IPS-18c (cell line): ENCODE measurements around the gene PLBD2.

Source experiments
- H3K4me3 ChIP-seq: 2 replicates; pipeline ENCODE4 v1.7.0; 2013; ENCODE audit warnings: low read depth, mild to moderate bottlenecking, low read length, moderate library complexity; ENCODE audit not compliant: insufficient read depth
- H3K9me3 ChIP-seq: one replicate; pipeline ENCODE4 v1.6.1; 2013; ENCODE audit warnings: mild to moderate bottlenecking, low read length, moderate library complexity; ENCODE audit not compliant: control insufficient read depth, insufficient read depth

Gene PLBD2

DNA sequence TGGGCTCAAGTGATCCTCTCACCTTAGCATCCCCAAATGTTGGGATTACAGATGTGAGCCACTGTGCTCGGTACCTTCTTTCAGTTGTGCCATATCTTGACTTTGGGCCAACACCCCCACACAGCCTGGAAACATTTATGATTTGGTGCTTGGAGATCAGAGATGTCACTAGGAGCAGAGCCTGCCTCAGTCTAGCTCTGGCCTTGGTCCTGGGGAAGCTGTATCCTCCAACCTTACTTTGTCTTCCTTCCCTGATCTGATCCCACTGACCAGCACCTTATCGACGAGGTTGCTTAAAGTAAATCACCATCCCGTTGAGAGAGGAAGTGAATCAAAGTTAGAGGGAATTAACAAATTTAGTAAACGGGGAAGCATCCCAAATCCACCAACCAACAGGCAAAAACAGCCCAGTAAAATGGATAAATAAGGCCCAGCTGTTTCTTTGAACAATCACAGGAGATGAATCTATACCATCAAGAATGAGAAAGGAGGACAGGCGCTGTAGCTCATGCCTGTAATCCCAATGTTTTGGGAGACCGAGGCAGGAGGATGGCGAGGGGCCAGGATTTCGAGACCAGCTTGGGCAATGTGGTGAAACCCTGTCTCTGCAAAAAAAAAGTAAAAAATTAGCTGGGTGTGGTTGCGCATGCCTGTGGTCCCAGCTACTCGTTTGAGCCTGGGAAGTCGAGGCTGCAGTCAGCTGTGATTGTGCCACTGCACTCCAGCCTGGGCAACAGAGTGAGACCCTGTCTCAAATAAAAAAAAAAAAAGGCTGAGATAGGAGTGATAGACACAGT is 3.4 kb downstream of the PLBD2 start:
- H3K4me3 ChIP-seq: no peak overlapping the region
- no peaks in the 10 kb centered on the region for H3K9me3 ChIP-seq

DNA sequence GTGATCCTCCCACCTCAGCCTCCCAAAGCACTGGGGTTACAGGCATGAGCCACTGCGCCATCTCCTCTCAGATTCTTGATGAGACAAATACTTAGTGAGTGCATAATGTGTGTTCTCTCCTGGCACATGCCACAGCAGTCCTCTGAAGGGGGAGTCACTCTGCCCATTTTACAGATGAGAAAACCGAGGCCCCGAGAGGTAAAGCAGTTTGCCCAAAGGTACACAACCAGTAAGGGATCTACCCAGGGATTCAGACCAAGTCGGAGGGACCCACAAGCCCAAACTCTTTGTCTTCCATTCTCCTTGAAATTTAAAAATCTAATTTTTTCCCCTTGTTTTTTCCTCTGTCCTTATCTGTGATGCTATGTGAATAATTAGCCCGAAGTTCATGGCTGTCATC is 6.3 kb downstream of the PLBD2 start:
- Histone ChIP-seq H3K4me3 (no peak overlapping the region), H3K9me3 (no peaks in the 10 kb centered on the region)

GRCh38 chr12:113365639-113366395 is 7.4 kb downstream of the PLBD2 start:
- Histone ChIP-seq H3K4me3 (no peak overlapping the region), H3K9me3 (no peaks in the 10 kb centered on the region)

DNA sequence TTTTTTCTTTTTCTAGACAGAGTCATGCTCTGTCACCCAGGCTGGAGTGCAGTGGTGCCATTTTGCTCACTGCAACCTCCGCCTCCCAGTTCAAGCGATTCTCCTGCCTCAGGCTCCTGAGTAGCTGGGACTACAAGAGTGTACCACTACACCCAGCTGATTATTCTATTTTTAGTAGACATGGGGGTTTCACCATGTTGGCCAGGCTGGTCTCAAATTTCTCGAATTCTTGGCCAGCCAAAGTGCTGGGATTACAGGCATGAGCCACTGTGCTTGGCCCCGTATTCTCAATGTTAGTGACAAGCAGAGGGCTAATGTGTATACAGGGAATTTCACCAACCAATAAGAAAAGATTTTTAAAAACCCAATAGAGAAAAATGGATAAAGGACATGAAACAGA is 8.4 kb downstream of the PLBD2 start:
- H3K4me3 ChIP-seq: no peak overlapping the region

GRCh38 chr12:113368331-113368730 is 9.9 kb downstream of the PLBD2 start:
- no peak overlapping the region for H3K4me3 ChIP-seq
- no peaks in the 10 kb centered on the region for H3K9me3 ChIP-seq

More for the DNA sequence above, 8.4 kb downstream of the PLBD2 start:
- no peaks in the 10 kb centered on the region for H3K9me3 ChIP-seq

GRCh38 chr12:113369391-113369985 is 11.1 kb downstream of the PLBD2 start:
- H3K9me3 ChIP-seq: no peaks in the 10 kb centered on the region

DNA sequence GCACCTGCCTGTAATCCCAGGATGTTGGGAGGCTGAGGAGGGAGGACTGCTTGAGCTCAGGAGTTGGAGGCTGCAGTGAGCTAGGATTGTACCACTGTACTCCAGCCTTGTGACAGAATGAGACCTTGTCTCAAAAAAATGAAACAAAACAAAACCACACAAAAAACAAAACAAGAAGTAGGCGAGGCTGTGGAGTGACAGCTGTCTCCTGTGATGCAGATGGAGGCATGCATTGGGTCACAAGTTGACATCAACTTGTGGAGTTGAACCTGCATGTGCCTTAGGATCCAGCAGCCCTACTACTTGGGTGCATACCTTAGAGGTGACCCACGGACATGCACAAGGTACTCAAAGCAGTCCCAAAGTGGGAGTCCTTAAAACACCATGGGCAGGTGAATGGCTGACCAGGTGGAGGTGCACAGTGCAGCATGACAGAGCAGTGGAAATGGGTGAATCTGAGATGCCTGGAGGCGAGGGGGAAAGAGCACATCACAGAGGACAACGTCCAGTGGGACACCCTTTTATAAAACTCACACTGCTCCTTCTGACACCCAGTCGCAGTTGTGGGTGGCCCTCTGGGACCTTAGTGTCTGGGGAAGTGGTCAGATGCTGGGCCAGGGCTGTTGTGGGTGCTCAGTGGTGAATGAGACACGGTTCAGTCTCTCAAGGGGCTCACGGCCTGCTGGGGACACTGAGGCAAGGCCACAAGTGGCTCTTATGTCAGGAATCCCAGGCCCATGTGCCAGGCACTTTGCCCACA is 12.7 kb downstream of the PLBD2 start:
- Histone ChIP-seq H3K4me3 (no peak overlapping the region), H3K9me3 (no peaks in the 10 kb centered on the region)

More at GRCh38 chr12:113369391-113369985, 11.1 kb downstream of the PLBD2 start:
- no peak overlapping the region for H3K4me3 ChIP-seq

- H3K4me3 ChIP-seq: no peak overlapping the region
- no peaks in the 10 kb centered on the region for H3K9me3 ChIP-seq
Observed at GRCh38 chr12:113371808-113372207, 13.4 kb downstream of the PLBD2 start.

GRCh38 chr12:113372371-113372770 is 14.0 kb downstream of the PLBD2 start:
- no peaks in the 10 kb centered on the region for H3K9me3 ChIP-seq
- H3K4me3 ChIP-seq: no peak overlapping the region

GRCh38 chr12:113373440-113373839 is 15.1 kb downstream of the PLBD2 start:
- Histone ChIP-seq H3K9me3 (no peaks in the 10 kb centered on the region), H3K4me3 (no peak overlapping the region)

- Histone ChIP-seq H3K4me3 (no peak overlapping the region), H3K9me3 (no peaks in the 10 kb centered on the region)
Observed at GRCh38 chr12:113373969-113374368, 15.6 kb downstream of the PLBD2 start.

GRCh38 chr12:113374823-113375428 is 16.5 kb downstream of the PLBD2 start:
- no peak overlapping the region for H3K4me3 ChIP-seq
- H3K9me3 ChIP-seq: no peaks in the 10 kb centered on the region

DNA sequence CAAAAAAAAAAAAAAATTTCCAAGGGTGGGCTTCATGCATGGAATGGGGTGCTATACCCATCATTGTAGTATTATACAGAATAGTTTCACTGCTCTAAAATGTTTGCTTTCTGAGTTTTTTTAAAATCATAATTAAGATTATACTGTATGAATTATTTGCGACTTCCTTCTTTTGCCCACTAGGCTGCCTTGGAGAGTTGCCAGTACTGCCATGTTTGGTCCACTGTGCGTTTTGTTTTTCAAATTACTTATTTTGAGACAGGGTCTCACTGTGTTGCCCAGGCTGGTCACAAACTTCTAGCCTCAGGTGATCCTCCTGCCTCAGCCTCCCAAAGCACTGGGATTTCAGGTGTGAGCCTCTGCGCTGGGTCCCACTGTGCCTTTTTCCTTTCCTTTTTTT is 19.9 kb downstream of the PLBD2 start:
- no peaks in the 10 kb centered on the region for H3K9me3 ChIP-seq
- H3K4me3 ChIP-seq: no peak overlapping the region

DNA sequence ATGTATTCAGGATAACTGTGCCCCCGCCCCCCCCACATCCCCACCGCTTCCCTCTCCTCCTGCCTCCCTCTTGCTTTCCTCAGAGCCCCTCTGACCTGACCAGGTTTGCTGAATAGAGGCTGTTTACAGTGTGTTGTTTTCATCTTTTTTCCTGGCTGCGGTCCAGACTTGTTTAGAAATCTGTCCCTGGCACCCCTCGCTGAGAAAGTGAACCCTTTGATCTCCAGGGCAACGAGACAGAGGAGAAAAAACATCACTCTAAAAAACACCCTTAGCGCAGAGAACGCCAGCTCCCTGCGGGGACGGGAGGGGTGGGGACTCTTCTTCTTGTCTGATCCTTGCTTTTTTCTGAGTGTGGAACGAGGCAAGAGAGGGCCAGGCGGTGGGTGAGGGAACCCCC is 22.8 kb downstream of the PLBD2 start:
- Histone ChIP-seq H3K4me3 (no peak overlapping the region), H3K9me3 (no peaks in the 10 kb centered on the region)

GRCh38 chr12:113382206-113382605 is 23.8 kb downstream of the PLBD2 start:
- Histone ChIP-seq H3K4me3 (no peak overlapping the region), H3K9me3 (no peaks in the 10 kb centered on the region)

DNA sequence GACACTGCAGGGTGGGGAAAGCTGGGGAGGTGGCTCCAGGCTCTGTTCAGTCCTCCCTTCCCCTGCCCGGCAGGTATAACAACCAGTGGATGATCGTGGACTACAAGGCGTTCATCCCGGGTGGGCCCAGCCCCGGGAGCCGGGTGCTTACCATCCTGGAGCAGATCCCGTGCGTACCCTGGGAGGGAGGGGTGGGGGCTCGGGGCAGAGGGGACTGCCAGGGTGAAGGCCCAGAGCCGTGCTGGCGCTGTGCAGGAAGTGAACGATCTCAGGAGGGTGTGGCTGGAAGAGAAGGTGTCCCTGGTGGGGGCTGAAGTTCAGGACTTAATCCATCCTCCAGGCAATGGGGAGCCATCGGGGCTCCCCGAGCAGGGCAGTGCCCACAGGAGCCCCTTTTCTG is 26.4 kb downstream of the PLBD2 start:
- no peak overlapping the region for H3K4me3 ChIP-seq
- H3K9me3 ChIP-seq: no peaks in the 10 kb centered on the region

- H3K9me3 ChIP-seq: no peaks in the 10 kb centered on the region
- H3K4me3 ChIP-seq: no peak overlapping the region
Observed at GRCh38 chr12:113385282-113385882, 27.0 kb downstream of the PLBD2 start.
